ENCODE results near the gene ATAD3B. TPM values are rescaled to one million over a fixed set of nuclear protein-coding genes. Genes with fewer than 3 reads are reported as not detected.
"Not testable (repeated sequence)": the region's sequence is repeated elsewhere in the genome, so short reads cannot be mapped to it uniquely, and the experiment has no call there.

Gene ATAD3B, protein sequence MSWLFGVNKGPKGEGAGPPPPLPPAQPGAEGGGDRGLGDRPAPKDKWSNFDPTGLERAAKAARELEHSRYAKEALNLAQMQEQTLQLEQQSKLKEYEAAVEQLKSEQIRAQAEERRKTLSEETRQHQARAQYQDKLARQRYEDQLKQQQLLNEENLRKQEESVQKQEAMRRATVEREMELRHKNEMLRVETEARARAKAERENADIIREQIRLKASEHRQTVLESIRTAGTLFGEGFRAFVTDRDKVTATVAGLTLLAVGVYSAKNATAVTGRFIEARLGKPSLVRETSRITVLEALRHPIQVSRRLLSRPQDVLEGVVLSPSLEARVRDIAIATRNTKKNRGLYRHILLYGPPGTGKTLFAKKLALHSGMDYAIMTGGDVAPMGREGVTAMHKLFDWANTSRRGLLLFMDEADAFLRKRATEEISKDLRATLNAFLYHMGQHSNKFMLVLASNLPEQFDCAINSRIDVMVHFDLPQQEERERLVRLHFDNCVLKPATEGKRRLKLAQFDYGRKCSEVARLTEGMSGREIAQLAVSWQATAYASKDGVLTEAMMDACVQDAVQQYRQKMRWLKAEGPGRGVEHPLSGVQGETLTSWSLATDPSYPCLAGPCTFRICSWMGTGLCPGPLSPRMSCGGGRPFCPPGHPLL
- total RNA-seq (2014; rRNA removed; shearing (Covaris generic)) = 57.0 and 59.0 TPM in 2 replicates
- 16.4 and 24.0 TPM in 2 replicates for polyA plus RNA-seq (2015; cell fraction: cytosol; rRNA removed)
- polyA plus RNA-seq (2015; cell fraction: nucleus; rRNA removed) = 117 and 130 TPM in 2 replicates

DNA sequence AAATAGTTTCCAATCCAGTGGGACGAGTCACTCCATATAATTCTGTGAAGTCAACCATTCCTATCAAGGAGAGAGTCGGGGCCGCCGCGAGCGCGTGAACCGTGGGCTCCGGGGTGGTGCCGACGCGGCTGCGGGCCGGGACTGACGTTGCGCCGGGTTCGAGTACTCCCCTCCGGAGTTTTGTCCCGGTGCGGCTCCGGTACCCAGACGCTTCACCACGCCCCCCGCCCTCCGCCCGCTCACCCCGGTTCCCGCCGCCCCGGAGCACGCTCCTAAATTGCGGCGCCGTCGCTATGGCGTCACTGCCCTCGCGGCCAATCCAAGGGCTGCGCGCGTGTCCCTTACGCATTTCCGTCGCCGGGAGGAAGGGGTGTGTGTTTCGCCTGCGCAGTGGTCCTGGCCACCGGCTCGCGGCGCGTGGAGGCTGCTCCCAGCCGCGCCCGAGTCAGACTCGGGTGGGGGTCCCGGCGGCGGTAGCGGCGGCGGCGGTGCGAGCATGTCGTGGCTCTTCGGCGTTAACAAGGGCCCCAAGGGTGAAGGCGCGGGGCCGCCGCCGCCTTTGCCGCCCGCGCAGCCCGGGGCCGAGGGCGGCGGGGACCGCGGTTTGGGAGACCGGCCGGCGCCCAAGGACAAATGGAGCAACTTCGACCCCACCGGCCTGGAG, at the start of gene ATAD3B:
Gene ATAD3B (plus strand): TSS at position 377 of the 664 bp plus-strand sequence. CDS start 120 bp downstream, at position 497.
- peak; percentile 88 for DNase-seq (ENCODE audit: low read depth)

DNA sequence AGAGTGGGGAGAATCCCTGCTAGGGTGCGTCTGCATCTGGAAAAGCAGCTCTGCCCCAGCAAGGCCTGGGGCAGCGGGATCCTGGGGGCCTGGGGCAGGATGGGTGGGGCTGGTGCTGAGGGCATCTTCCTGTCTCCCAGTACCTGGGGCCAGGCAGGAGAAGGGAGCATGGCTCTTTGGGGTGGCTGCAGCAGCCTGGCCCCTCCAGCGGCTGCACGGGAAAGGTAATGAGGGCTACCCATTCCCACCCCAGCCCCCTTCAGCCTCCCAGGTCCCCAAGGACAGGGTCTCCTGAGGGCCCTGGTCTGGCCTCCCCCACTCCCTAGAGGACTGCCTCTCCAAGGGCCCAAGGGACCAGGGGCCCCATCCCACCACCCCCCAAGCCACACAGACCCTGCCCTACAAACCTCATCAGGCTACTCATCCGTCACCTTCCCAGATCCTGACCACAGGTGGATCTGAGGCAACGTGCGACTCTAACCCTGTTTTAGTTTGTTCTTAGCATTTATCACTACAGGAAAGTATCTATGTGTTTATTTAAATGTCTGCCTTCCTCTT, 49.6 kb upstream of the ATAD3B start:
- DNase-seq (ENCODE audit: low read depth) = no peak

DNA sequence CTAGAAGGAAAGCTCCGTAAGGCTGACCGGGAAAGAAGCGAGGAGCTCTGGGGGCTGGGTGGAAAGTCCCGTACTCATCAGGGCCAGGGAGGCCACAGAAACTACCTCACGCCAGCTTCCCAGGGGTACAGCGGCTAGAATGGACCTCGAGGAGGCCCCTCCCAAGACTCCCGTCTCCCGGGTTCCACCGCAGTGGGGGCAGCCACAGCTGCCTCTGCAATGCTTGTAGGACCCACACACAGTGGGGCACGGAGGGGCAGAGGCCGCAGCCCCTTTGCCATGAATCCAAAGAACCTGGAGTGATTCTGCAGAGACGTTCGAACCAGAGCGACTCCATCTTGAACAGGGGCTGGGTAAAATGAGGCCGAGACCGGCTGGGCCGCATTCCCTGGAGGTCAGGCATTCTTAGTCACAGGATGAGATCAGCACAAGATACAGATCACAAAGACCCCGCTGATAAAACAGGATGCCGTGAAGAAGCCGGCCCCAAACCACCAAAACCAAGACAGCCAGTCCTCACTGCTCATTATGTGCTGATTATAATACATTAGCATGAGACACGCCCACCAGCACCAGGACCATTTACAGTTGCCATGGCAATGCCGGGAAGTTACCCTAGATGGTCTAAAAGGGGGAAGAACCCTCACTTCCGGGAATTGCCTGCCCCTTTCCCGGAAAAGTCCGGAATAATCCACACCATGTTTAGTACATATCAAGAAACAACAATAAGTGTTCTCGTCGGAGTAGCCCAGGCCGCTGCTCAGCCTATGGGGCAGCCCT, 48.9 kb upstream of the ATAD3B start:
- DNase-seq (ENCODE audit: low read depth) = peak; percentile 68

DNA sequence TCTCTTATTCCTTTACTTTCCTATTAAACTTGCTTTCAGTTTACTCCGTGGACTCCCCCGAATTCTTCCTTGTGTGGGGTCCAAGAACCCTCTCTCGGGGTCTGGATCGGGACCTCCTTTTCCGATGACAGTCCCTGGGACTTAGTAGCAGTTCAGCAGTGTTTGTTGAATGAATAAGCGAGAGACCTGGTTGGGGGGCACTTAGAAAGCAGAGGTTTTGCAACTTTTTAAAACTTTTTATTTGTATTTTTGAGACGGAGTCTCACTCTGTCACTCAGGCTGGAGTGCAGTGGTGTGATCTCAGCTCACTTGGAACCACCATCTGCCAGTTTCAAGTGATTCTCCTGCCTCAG, 48.3 kb upstream of the ATAD3B start:
- DNase-seq (ENCODE audit: low read depth) = no peak

DNA sequence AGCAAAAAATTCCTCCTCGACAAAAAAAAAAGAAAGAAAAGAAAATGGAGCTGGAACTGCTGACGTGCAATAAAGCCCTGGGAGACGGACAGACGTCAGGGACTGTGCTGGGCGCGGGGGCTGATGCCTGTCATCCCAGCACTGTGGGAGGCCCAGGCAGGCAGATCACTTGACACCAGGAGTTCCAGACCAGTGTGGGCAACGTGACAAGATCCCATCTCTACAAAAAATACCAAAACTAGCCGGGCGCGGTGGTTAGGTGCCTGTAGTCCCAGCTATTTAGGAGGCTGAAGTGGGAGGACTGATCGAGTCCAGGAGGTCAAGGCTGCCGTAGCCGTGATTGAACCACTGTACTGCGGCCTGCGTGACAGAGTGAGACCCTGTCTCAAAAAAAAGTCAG, 46.9 kb upstream of the ATAD3B start:
- DNase-seq (ENCODE audit: low read depth) = no peak

DNA sequence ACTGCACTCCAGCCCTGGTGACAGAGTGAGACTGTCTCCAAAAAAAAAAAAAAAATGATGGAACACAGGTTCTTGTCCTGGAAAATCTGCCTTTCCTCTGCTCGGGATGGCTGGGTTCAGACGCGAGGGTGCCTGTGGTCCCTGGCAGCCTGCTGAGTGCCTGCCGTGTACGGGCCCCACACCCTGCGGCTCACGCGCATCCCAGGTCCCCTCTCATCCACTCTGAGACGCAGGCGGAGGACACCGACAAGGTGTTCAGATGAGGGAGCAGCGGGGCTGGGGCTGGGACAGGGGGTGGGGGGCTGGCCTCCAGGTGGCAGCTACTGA, 46.2 kb upstream of the ATAD3B start:
- DNase-seq (ENCODE audit: low read depth) = no peak

DNA sequence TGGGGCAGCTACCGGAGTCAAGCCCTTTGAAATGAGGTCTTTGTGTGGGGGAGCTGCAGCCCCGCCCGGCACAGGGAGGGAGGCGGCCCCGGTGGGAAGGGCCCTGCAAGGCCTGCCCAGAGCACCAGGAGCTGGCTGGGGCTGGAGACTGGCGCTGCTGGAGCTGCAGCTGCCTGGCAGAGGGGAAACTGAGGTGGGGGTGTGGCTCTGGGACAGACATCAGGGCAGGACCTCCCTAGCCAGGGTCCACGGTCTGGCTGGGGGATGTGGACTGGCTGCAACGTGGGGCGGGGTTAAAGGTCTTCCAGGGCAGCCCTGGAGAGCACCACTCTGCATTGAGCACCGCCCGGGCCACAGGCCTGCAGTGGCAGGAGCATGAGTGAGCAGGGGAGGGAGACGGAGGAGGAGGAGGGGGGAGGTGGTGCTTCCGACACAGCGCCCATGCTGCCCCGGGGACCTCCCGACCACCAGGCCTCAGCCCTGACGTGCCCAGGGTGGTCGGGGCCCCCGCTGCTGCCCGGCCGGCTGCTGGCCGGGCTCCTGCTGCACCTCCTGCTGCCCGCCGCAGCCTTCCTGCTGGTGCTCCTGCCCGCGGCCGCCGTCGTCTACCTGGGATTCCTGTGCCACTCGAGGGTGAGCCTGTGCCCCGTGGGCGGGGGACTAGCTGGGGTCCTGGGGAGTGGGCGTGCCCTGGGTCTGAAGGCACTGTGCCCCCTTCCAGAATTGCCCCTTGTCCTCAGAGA, 45.6 kb upstream of the ATAD3B start:
- no peak for DNase-seq (ENCODE audit: low read depth)

DNA sequence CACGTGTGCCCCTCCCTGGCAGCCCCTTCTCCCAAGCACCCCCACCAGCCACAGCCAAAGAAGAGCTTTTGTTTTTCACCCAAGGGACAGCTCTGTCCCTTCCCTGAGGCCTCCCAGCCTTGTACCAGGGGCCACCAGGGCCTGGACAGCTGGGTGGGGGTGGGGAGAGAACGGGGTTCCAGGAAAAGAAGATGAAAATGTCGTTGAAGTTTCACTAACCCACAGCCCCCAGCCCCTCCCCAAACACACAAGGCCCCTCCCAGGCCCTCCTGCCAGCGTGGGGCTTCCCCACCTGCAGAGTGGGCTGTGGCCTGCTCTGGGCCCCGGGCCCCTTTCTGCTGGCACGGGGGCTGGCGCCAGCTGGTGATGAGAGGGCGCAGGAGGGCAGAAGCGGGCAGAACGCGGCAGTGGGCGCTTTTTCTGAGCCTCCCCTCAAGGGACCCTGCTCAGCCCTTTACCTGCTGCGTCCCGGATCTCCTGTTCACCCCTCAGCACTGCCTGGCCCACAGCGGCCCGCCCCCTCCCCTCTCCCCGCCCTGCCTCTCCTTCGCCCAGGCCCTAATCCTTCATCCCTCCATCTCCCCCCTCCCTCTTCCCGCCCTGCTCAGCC, 45.0 kb upstream of the ATAD3B start:
- DNase-seq (ENCODE audit: low read depth) = no peak

DNA sequence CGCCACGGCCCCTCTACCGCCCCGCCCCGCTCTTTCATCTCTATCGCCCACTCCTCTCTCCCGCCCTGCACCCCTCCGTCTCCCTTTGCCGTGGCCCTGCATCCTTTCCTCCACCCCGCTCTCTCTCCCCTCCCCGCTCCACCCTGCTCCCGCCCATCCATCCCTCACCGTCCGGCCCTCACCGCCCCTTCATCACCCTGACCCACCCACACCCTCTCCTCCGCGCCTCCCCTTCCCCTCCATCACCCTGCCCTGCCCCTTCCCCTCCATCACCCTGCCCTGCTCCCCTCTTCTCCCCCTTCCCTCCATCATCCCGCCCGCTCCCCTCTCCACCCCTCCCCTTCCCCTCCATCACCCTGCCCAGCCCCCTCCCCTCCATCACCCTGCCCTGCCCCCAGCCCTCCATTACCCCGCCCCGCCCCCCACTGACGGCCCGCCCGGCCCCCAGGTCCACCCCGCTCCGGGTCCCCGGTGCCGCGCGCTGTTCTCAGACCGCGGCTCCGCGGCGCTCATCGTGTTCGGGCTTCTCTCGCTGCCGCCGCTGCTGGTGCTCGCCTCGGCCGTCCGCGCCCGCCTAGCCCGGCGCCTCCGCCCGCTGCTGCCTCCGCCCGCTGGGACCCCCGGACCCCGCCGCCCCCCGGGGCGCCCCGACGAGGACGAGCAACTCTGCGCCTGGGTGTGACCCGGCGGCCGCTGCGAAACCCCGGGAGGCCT, 44.3 kb upstream of the ATAD3B start:
- no peak for DNase-seq (ENCODE audit: low read depth)

DNA sequence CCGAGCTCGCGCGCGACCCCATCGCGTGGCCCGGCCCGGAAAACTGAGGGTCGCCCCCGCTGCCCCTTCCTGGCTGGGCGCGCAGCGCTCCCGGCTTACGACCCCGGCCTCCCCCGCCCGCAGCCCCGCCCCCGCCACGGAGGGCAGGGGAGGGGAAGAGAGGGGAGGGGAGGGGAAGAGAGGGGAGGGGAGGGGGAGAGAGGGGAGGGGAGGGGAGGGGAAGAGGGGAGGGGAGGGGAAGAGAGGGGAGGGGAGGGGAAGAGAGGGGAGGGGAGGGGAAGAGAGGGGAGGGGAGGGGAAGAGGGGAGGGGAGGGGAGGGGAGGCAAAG, 43.8 kb upstream of the ATAD3B start:
- no peak for DNase-seq (ENCODE audit: low read depth)

DNA sequence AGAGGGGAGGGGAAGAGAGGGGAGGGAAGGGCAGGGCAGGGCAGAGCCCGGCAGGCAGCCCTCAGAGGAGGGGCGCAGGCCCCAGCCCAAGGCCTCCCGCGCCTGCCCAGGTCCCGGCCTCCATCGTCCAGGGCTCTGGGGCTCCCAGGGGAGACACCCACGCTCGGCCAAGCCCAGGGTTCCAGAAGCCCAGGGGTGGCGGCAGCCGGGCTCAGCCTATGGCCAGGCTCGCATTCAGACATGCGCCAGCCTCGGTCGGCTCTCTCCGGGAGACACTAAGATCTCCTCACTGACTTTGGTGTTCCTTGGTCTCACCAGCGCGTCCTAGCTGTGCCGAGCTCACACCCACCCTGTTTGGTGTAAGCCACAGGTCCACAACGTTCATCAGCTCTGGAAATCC, 43.4 kb upstream of the ATAD3B start:
- DNase-seq (ENCODE audit: low read depth) = no peak

DNA sequence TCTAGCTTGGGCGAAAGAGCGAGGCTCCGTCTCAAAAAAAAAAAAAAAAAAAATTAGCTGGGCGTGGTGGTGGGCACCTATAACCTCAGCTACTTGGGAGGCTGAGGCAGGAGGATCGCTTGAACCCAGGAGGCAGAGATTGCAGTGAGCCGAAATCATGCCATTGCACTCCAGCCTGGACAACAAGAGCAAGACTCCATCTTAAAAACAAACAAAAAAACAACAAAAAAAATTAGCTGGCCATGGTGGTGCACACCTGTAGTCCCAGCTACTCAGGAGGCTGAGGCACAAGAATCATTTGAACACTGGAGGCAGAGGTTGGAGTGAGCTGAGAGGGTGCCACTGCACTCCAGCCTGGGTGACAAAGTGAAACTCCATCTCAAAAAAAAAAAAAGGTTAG, 42.6 kb upstream of the ATAD3B start:
- DNase-seq (ENCODE audit: low read depth) = not testable (repeated sequence)

DNA sequence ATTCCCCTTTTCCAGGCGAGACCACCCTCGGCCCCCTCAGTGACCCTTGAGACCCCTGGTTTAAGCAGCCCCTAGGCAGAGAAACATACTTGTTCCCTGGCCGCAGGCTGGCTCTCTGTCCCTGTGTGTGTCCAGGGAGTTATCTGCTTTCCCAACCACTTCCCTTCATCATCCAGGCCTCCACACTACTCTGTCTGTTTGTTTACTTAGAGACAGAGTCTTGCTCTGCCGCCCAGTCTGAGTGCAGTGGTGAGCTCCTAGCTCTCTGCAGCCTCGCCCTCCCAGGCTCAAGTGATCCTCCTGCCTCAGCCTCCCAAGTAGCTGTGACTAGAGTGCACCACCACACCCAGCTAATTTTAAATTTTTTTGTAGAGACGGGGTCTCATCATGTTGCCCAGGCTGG, 41.9 kb upstream of the ATAD3B start:
- DNase-seq (ENCODE audit: low read depth) = no peak

DNA sequence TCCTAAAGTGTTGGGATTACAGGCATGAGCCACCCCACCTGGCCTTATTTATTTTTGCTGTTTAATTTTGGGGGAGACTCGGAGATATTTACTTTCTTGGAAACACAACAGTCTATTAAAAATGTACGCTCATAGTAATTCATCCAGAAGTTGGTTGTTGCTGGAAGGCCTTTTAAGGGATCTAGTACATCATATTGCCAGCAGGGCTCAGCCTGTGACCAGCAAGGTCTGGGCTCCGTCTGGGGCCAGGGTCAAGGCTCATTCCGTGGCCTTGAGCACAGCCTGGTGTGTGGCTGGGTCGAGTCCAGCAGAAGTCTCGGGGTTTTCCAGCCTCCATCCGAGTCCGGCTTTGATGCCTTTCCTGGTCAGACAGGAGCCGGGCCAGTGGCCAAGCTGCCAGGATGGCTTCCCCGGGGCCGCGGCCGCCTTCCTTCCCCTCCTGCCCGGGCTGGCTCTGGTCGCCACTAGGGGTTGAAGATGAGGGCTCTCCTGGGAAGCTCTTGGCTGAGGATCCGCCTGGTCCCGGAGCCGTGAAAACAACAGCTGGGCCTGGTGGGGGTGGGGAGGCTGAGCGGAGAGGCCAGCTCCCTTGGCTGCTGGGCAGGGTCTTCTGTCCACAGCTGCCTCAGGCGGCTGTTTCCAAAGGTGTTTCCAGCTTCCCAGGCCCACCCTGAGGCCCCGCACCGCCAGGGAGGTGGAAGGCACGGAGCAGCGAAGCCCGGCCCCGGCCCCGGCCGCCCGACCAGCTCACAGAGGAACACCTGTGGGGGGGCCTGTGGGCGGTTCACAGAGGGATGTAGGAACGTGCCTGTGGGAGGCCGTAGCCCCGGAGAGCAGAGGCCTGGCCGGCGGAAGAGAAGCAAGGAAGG, 41.2 kb upstream of the ATAD3B start:
- no peak for DNase-seq (ENCODE audit: low read depth)

DNA sequence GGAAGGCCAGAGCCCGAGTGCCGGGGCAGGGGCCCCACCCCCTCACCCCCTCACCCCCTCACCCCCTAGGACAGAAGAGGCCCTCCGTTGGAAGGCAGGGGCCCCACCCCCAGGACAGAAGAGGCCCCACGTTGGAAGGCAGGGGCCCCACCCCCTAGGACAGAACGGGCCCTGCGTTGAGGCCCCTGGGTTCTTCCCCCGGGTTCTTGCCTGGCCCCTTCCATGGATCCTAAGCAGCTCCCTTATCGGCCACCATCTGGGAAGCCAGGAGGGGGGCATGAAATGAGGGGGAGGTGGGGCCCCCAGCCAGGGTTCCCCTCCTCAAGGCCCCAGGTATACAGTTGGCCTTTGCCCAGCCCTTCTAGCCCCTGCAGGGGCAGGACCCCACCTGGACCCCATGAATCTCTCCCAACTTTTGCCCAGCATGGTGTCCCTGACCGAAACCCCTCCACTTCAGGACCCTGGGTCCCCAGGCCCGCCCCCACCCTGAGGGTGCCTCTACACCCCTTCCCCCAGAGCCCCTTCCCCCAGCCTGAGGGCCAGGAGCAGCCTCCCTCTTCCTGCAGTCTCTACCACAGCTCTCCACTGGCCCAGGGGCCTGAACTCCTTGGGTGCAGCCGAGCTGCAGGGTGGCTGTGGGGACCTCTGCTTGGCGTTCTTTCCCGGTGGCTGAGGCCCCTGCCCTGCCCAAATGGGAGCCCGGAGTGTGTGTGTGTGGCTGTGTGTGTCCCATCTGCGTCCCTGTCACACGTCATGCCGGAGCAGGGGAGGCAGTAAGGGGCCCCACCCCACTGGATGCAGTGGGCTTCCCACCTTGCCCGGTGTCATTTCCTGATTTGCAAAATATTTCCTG, 40.3 kb upstream of the ATAD3B start:
- no peak for DNase-seq (ENCODE audit: low read depth)

DNA sequence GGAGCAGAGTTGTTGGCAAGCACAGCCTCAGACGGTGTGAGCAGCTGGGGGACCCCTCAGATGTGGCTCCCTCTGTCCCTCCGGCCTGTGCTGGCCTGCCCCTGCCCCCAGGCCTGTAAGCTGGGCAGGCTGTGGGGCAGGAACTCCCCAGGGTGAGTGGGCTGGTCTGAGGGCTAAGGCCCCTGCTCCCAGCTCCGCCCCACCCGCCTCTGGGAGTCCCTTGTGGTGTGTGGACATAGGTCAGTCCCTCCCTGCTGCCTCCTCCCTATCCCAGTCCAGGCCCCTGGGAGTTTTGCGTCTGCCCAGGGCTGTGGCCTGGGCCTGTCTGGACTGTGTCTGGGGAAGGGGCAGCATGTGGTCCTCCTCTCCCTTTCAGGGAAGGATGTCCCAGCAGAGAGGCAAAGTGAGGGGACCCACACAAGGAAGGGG, 39.7 kb upstream of the ATAD3B start:
- DNase-seq (ENCODE audit: low read depth) = no peak

DNA sequence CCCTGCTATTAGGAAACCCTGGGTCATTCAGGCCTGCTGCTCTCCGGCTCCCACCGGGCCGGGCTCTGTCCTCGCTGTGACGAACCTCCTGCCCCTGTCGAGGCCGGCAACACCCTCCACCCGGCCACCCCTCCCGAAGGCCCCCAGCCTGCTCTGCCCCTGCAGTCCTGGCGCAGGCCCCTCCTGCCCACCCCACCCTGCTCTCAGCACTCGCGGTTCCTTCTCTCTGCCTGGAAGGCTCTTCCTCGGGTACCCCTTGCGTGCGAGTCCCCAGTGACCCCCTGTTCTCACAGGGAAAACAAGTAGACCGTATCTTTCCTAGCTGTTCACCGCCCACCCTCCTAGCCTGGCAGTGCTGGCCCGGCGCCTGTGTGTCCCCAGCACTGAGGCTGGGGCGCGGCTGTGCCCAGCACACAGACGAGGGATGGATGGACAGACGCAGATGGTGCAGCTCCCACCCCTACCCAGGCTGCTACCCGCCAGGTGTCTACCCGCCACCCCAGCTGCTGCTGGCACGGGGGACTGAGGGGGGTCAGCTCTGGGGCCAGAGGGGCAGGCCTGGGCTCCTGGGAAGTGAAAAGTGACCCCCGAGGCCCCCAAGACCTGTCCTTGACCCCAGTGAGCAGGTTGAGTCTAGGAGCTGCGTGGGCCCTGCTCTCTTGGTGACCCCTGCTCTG, 39.2 kb upstream of the ATAD3B start:
- no peak for DNase-seq (ENCODE audit: low read depth)
